HG03159 (cell line): ENCODE data around the gene NUSAP1.
"Not testable (repeated sequence)": the region's sequence is repeated elsewhere in the genome, so short reads cannot be mapped to it uniquely, and the experiment has no call there.

Experiments
- ATAC-seq: cut with Tn5 transposase; IDR thresholded peaks from one replicate; pipeline ENCODE4 v1.9.1; 2021; ENCODE audit warnings: mild to moderate bottlenecking, moderate library complexity; ENCODE audit not compliant: unreplicated experiment

Gene NUSAP1

GRCh38 chr15:41411031-41411430 lies 78.3 kb downstream of the NUSAP1 start:
- ATAC-seq, result no peak

GRCh38 chr15:41411441-41411840 lies 78.8 kb downstream of the NUSAP1 start:
- no peak for ATAC-seq

GRCh38 chr15:41416128-41416741 lies 83.6 kb downstream of the NUSAP1 start:
- ATAC-seq, result peak; percentile 5

- ATAC-seq, result peak; percentile 81
These were observed 84.2 kb downstream of the NUSAP1 start, which contains the start of gene RTF1 for GRCh38 chr15:41416742-41417417. Gene RTF1, plus strand, starts transcription at chr15:41417095. Its CDS starts 21 bp downstream, at chr15:41417116.

- peak; percentile 44 for ATAC-seq
These were observed 84.9 kb downstream of the NUSAP1 start for GRCh38 chr15:41417418-41418195.

GRCh38 chr15:41423979-41424659 lies 91.4 kb downstream of the NUSAP1 start:
- ATAC-seq, result peak; percentile 77

GRCh38 chr15:41424809-41425208 lies 92.1 kb downstream of the NUSAP1 start:
- no peak for ATAC-seq

GRCh38 chr15:41425907-41426306 lies 93.2 kb downstream of the NUSAP1 start:
- ATAC-seq, result not testable (repeated sequence)

GRCh38 chr15:41429003-41429890 lies 96.6 kb downstream of the NUSAP1 start:
- peak; percentile 76 for ATAC-seq
